Measurements from ENCODE around the gene DUSP28.
"Not testable (repeated sequence)": the region's sequence is repeated elsewhere in the genome, so short reads cannot be mapped to it uniquely, and the experiment has no call there.

Gene DUSP28

GRCh38 chr2:240529344-240529999, 30.7 kb upstream of the DUSP28 start:
- Histone ChIP-seq H3K9me3 (replicated peaks; ENCODE audit: low read length) (peaks cover 10% of the 10 kb centered on the region), H3K9ac (ENCODE audit: low read depth, low read length) (no peak overlapping the region), H3K36me3 (ENCODE audit: insufficient read depth, low read length) (peaks cover 21% of the 10 kb centered on the region), H3K4me1 (ENCODE audit: control insufficient read depth, insufficient read depth, low read length) (no peaks in the 10 kb centered on the region), H3K4me2 (ENCODE audit: low read length) (no peak overlapping the region), H3K4me3 (ENCODE audit: low read length) (no peak overlapping the region), H3K27me3 (ENCODE audit: control insufficient read depth, insufficient read depth, low read length) (no peaks in the 10 kb centered on the region)

GRCh38 chr2:240530181-240530580, 30.0 kb upstream of the DUSP28 start:
- Histone ChIP-seq H3K4me2 (ENCODE audit: low read length) (no peak overlapping the region), H3K4me1 (ENCODE audit: control insufficient read depth, insufficient read depth, low read length) (no peaks in the 10 kb centered on the region), H3K9ac (ENCODE audit: low read depth, low read length) (no peak overlapping the region), H3K4me3 (ENCODE audit: low read length) (no peak overlapping the region), H3K27me3 (ENCODE audit: control insufficient read depth, insufficient read depth, low read length) (no peaks in the 10 kb centered on the region), H3K9me3 (replicated peaks; ENCODE audit: low read length) (peaks cover 9% of the 10 kb centered on the region), H3K36me3 (ENCODE audit: insufficient read depth, low read length) (peaks cover 18% of the 10 kb centered on the region)

GRCh38 chr2:240531038-240531437, 29.1 kb upstream of the DUSP28 start:
- H3K9me3 ChIP-seq (replicated peaks; ENCODE audit: low read length) = peaks cover 5% of the 10 kb centered on the region
- H3K27me3 ChIP-seq (ENCODE audit: control insufficient read depth, insufficient read depth, low read length) = no peaks in the 10 kb centered on the region
- no peaks in the 10 kb centered on the region for H3K4me1 ChIP-seq (ENCODE audit: control insufficient read depth, insufficient read depth, low read length)
- no peak overlapping the region for H3K4me2 ChIP-seq (ENCODE audit: low read length)
- peaks cover 11% of the 10 kb centered on the region for H3K36me3 ChIP-seq (ENCODE audit: insufficient read depth, low read length)
- no peak overlapping the region for H3K9ac ChIP-seq (ENCODE audit: low read depth, low read length)
- no peak overlapping the region for H3K4me3 ChIP-seq (ENCODE audit: low read length)

GRCh38 chr2:240532031-240532775, 28.0 kb upstream of the DUSP28 start:
- Histone ChIP-seq H3K4me3 (ENCODE audit: low read length) (no peak overlapping the region), H3K4me1 (ENCODE audit: control insufficient read depth, insufficient read depth, low read length) (no peaks in the 10 kb centered on the region), H3K27me3 (ENCODE audit: control insufficient read depth, insufficient read depth, low read length) (no peaks in the 10 kb centered on the region), H3K9ac (ENCODE audit: low read depth, low read length) (no peak overlapping the region), H3K9me3 (replicated peaks; ENCODE audit: low read length) (peaks cover 3% of the 10 kb centered on the region), H3K4me2 (ENCODE audit: low read length) (no peak overlapping the region), H3K36me3 (ENCODE audit: insufficient read depth, low read length) (peaks cover 12% of the 10 kb centered on the region)

GRCh38 chr2:240538031-240538780, 22.0 kb upstream of the DUSP28 start:
- H3K36me3 ChIP-seq (ENCODE audit: insufficient read depth, low read length) = peaks cover 13% of the 10 kb centered on the region

GRCh38 chr2:240539101-240539500, 21.1 kb upstream of the DUSP28 start:
- H3K27me3 ChIP-seq (ENCODE audit: control insufficient read depth, insufficient read depth, low read length); H3K9me3 ChIP-seq (replicated peaks; ENCODE audit: low read length); H3K9ac ChIP-seq (ENCODE audit: low read depth, low read length); H3K4me3 ChIP-seq (ENCODE audit: low read length); H3K4me2 ChIP-seq (ENCODE audit: low read length); H3K4me1 ChIP-seq (ENCODE audit: control insufficient read depth, insufficient read depth, low read length): not testable (repeated sequence)
- peaks cover 13% of the 10 kb centered on the region for H3K36me3 ChIP-seq (ENCODE audit: insufficient read depth, low read length)

More at GRCh38 chr2:240538031-240538780, 22.0 kb upstream of the DUSP28 start:
- H3K9ac ChIP-seq (ENCODE audit: low read depth, low read length) = no peak overlapping the region
- H3K9me3 ChIP-seq (replicated peaks; ENCODE audit: low read length) = no peaks in the 10 kb centered on the region
- H3K4me3 ChIP-seq (ENCODE audit: low read length) = no peak overlapping the region
- no peaks in the 10 kb centered on the region for H3K4me1 ChIP-seq (ENCODE audit: control insufficient read depth, insufficient read depth, low read length)
- no peak overlapping the region for H3K4me2 ChIP-seq (ENCODE audit: low read length)
- no peaks in the 10 kb centered on the region for H3K27me3 ChIP-seq (ENCODE audit: control insufficient read depth, insufficient read depth, low read length)

- Histone ChIP-seq H3K4me2 (ENCODE audit: low read length) (no peak overlapping the region), H3K9me3 (replicated peaks; ENCODE audit: low read length) (no peaks in the 10 kb centered on the region), H3K9ac (ENCODE audit: low read depth, low read length) (no peak overlapping the region), H3K27me3 (ENCODE audit: control insufficient read depth, insufficient read depth, low read length) (no peaks in the 10 kb centered on the region), H3K4me1 (ENCODE audit: control insufficient read depth, insufficient read depth, low read length) (no peaks in the 10 kb centered on the region), H3K4me3 (ENCODE audit: low read length) (no peak overlapping the region), H3K36me3 (ENCODE audit: insufficient read depth, low read length) (peaks cover 13% of the 10 kb centered on the region)
These were observed 20.3 kb upstream of the DUSP28 start for GRCh38 chr2:240539906-240540305.

GRCh38 chr2:240551288-240551687, 8.9 kb upstream of the DUSP28 start:
- H3K36me3 ChIP-seq (ENCODE audit: insufficient read depth, low read length) = no peaks in the 10 kb centered on the region
- H3K4me3 ChIP-seq (ENCODE audit: low read length) = no peak overlapping the region
- no peak overlapping the region for H3K9ac ChIP-seq (ENCODE audit: low read depth, low read length)
- H3K27me3 ChIP-seq (ENCODE audit: control insufficient read depth, insufficient read depth, low read length) = no peaks in the 10 kb centered on the region
- no peaks in the 10 kb centered on the region for H3K9me3 ChIP-seq (replicated peaks; ENCODE audit: low read length)
- H3K4me1 ChIP-seq (ENCODE audit: control insufficient read depth, insufficient read depth, low read length) = no peaks in the 10 kb centered on the region
- H3K4me2 ChIP-seq (ENCODE audit: low read length) = no peak overlapping the region

GRCh38 chr2:240551811-240552210, 8.3 kb upstream of the DUSP28 start:
- no peaks in the 10 kb centered on the region for H3K4me1 ChIP-seq (ENCODE audit: control insufficient read depth, insufficient read depth, low read length)
- H3K36me3 ChIP-seq (ENCODE audit: insufficient read depth, low read length) = no peaks in the 10 kb centered on the region
- no peak overlapping the region for H3K4me2 ChIP-seq (ENCODE audit: low read length)
- no peaks in the 10 kb centered on the region for H3K9me3 ChIP-seq (replicated peaks; ENCODE audit: low read length)
- no peak overlapping the region for H3K9ac ChIP-seq (ENCODE audit: low read depth, low read length)
- no peaks in the 10 kb centered on the region for H3K27me3 ChIP-seq (ENCODE audit: control insufficient read depth, insufficient read depth, low read length)
- H3K4me3 ChIP-seq (ENCODE audit: low read length) = no peak overlapping the region

- Histone ChIP-seq H3K4me3 (ENCODE audit: low read length) (no peak overlapping the region), H3K4me1 (ENCODE audit: control insufficient read depth, insufficient read depth, low read length) (peaks cover 6% of the 10 kb centered on the region), H3K4me2 (ENCODE audit: low read length) (no peak overlapping the region), H3K9me3 (replicated peaks; ENCODE audit: low read length) (no peaks in the 10 kb centered on the region), H3K36me3 (ENCODE audit: insufficient read depth, low read length) (no peaks in the 10 kb centered on the region), H3K27me3 (ENCODE audit: control insufficient read depth, insufficient read depth, low read length) (no peaks in the 10 kb centered on the region), H3K9ac (ENCODE audit: low read depth, low read length) (no peak overlapping the region)
These were observed 6.1 kb upstream of the DUSP28 start for GRCh38 chr2:240553956-240554480.

- H3K27me3 ChIP-seq (ENCODE audit: control insufficient read depth, insufficient read depth, low read length) = no peaks in the 10 kb centered on the region
- H3K9me3 ChIP-seq (replicated peaks; ENCODE audit: low read length) = no peaks in the 10 kb centered on the region
- H3K4me1 ChIP-seq (ENCODE audit: control insufficient read depth, insufficient read depth, low read length) = peaks cover 16% of the 10 kb centered on the region
- no peak overlapping the region for H3K4me3 ChIP-seq (ENCODE audit: low read length)
- H3K36me3 ChIP-seq (ENCODE audit: insufficient read depth, low read length) = no peaks in the 10 kb centered on the region
- H3K4me2 ChIP-seq (ENCODE audit: low read length) = no peak overlapping the region
- no peak overlapping the region for H3K9ac ChIP-seq (ENCODE audit: low read depth, low read length)
These were observed 5.2 kb upstream of the DUSP28 start for GRCh38 chr2:240554767-240555493.
